SH-SY5Y (cell line): ENCODE results near the gene ACO2.

Source experiments
- GATA2 ChIP-seq: IDR thresholded peaks from 2 replicates; pipeline ENCODE4 v1.6.1; 2011; ENCODE audit warnings: mild to moderate bottlenecking, low read depth, low read length
- GATA3 ChIP-seq: IDR thresholded peaks from 2 replicates; pipeline ENCODE4 v1.6.1; 2011; ENCODE audit warnings: low read depth, mild to moderate bottlenecking, low read length, moderate library complexity

- no peak for TF ChIP-seq GATA2
- no peak for TF ChIP-seq GATA3
Measured at GRCh38 chr22:41540365-41540764, 71.4 kb downstream of the ACO2 start.
